GM18517 (cell line): ENCODE data around the gene ADD3.
A peak's percentile ranks its signal among the peaks of the same experiment; 100 is the strongest.
"Not testable (repeated sequence)": the region's sequence is repeated elsewhere in the genome, so short reads cannot be mapped to it uniquely, and the experiment has no call there.

ENCODE experiments used
- ATAC-seq: cut with Tn5 transposase; IDR thresholded peaks from one replicate; pipeline ENCODE4 v1.9.1; 2021; ENCODE audit warnings: mild to moderate bottlenecking, moderate library complexity; ENCODE audit not compliant: unreplicated experiment

The ADD3 gene

DNA sequence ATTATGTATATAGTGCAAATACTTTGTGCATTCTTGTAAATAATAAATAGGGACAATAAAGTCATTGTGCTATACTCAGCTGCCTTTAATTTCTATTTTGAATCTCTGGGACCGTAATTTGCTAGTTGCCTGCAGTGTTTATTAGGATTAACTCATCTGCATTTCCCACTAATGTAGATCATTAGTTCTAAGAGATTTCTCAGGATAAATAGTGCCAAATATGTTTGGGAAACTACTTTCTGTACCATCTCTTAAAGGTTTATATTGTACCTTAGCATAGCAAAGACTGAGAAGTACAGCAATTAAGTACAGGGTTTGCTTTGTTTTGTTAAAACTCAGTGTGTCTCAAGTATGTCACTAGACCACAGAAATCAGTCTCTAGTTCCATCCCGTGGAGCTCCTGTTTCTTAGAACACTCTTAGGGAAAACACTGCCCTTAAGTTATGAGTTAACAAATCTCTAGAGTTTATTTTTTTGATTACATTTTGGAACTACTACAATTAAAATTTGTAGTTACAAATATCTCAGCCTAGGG is 26.0 kb downstream of the ADD3 start:
- no peak for ATAC-seq

DNA sequence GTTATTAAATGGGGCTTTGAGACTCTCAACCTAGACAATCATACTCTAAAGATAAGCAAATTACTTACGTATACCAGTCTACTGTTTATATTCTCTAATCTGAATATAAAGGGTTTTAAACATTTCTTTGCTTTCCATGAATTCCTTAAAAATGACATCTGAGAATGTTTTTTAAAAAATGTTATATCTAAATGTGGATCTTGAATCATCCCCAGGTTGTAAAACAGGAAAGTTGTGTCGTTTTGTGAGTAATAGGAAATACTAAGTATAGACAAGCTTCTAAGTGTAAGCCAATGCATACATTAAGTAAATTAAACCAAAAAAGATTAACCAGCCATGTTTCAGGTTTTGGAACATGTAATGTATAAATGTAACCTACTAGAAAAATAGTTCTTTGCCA is 26.8 kb downstream of the ADD3 start:
- no peak for ATAC-seq

DNA sequence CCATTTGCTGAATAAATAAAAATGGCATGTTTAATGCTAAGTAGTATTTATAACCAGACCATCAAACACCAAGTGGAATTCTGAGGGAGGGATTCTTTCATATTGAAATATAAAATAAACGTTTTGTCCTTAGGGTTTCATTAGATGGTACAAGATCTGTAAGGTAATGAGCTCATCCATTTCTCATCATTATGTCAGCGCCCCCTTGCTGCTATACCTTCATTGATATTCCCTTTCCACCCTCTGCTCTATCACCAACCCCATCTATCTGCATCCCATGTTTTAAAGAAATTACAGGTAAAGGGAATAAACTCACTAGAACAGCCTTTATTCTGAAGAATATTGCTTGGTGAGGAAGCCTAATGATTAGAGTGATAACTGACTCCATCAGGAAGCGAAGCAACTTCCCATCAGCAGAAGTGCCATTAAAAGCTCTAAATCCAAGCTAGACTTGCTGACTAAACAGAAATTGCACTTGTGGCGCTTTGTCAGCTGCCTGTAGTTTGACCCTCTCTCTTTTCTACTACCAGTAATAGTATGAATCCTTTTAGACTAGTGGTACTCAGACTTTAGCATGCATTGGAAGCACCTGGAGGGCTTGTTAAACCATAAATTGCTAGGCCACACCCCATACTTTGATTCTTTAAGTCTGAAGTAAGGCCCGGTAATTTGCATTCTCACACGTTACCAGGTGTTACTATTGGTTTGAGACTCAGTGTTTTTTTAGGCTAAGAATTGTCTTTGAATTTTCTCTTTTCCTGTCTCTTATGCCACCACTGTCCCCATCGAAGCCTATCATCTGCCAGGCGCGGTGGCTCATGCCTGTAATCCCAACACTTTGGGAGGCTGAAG is 27.5 kb downstream of the ADD3 start:
- ATAC-seq, result no peak

- peak; percentile 76 for ATAC-seq
Observed at GRCh38 chr10:110036640-110037039, 28.9 kb downstream of the ADD3 start.

DNA sequence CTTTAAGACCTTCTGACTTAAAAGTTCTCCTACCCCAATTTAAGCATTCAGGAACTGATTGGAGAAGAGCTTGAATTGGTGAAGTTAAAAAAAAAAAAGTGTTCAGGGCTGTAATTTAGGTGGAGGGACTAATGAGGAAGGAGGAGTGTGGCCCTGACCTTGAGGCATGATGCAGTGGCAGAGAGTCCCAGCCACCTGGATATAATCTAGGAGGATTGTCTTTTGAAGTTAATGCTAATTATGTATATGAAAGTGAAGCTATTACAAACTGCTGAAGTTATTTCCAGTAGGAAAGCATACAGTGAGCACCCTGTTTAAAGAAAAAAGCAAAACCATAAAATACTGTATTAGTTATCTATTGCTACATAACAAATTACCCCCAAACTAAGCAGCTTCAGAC is 31.5 kb downstream of the ADD3 start:
- no peak for ATAC-seq

- ATAC-seq, result no peak
Observed at GRCh38 chr10:110040108-110040507, 32.3 kb downstream of the ADD3 start.

- no peak for ATAC-seq
Observed at GRCh38 chr10:110040767-110041478, 33.1 kb downstream of the ADD3 start.

DNA sequence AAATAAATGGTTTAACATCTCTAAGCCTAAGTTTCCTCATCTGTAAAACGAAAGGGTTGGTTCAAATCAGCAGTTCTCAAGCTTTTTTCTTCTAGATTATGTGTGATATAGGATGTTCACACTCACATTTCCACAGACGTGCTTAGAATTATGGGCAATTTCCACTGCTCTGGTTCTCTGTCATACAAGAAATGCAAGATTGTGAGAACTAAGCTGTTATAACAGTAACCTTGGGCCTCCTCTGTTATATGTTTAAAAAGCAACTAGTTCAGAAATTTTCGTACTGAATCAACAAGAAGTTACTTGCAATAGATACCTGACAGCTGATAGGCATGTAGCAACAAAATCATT is 33.7 kb downstream of the ADD3 start:
- no peak for ATAC-seq

GRCh38 chr10:110042181-110042580 is 34.4 kb downstream of the ADD3 start:
- ATAC-seq, result no peak

GRCh38 chr10:110042891-110043290 is 35.1 kb downstream of the ADD3 start:
- ATAC-seq, result no peak

DNA sequence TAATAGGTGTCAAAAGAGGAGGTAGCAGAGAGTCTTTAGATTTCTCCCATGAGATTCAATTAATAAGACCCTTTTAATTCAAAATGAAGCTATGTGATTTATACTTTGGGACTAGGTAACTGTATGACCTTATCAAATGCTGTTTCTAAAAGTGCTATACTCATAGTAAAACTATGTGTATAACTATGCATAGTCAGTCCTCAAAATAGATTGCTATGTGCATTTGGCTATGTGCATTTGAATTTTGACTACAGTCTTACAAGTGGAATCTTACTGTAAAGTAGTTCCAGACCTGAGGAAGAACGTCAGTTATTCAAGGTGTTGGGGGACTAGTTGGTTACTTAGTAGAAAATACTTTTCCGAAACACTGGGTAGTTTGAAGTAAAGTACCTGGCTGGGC is 36.9 kb downstream of the ADD3 start:
- ATAC-seq, result no peak

DNA sequence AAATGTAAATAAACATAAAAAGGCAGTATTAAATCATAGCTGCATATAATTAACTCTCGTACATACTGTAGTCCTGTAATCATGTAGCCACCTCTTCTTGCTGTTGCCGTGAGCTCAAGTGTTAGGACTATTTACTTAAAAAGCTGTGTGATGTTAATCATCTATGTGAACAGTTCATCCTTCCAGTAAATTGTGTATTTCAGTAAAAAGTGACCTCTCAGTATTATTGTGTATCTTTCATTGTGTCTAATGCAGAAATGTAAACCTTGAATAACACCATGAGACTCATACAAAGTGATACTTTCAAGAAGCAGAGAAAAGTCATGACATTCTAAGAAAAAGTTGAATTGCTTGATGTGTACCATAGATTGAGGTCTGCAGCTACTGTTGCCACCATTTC is 38.0 kb downstream of the ADD3 start:
- ATAC-seq, result no peak

GRCh38 chr10:110048145-110048544 is 40.4 kb downstream of the ADD3 start:
- ATAC-seq, result not testable (repeated sequence)

DNA sequence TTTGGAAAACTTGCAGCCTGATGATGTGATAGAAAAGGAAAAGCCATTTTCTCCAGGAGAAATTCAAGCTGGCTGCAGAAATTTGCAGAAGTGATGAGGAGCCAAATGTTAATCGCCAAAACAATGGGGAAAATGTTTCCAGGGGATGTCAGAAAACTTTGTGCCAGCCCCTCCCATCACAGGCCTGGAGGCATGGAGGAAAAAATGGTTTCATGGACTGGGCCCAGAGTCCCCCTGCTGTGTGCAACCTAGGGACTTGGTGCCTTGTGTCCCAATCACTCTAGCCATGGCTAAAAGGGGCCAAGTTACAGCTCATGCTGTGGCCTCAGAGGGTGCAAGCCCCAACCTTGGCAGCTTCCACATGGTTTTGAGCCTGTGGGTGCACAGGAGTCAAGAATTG is 41.0 kb downstream of the ADD3 start:
- ATAC-seq, result no peak

DNA sequence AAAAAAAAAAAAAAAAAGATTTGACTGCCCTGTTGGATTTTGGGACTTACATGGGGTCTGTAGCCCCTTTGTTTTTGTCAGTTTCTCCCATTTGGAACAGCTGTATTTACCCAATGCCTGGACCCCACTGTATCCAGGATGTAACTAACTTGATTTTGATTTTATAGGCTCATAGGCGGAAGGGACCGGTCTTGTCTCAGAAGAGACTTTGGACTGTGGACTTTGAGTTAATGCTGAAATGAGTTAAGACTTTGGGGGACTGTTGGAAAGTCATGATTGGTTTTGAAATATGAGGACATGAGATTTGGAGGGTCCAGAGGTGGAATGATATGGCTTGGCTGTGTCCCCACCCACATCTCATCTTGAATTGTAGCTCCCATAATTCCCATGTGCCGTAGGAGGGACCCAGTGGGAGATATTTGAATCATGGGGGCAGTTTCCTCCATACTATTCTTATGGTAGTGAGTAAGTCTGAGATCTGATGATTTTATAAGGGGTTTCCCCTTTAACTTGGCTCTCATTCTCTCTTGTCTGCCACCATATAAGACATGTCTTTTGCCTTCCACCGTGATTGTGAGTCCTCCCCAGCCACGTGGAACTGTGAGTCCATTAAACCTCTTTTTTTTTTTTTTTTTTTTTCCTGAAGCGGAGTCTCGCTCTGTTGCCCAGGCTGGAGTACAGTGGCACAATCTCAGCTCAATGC is 42.3 kb downstream of the ADD3 start:
- ATAC-seq, result not testable (repeated sequence)

- no peak for ATAC-seq
Observed at GRCh38 chr10:110051487-110051886, 43.7 kb downstream of the ADD3 start.

DNA sequence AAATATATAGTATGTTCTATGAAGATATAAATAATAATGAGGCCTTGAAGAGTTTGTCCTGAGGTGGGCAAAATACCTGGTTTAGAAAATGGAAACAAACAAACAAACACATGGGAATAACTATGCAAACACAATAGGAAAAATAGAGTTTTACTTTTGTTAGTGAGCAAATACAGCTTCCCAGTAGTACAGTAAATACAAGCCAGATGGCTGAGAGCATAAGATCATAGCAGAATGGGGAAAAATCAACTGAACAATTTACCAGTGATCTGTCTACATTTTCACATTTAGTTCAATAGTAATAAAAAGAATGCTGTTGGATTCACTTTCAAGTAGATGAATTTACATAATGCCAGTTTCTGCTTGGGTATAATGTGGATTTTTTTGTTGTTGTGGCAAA is 45.1 kb downstream of the ADD3 start:
- no peak for ATAC-seq

- no peak for ATAC-seq
Observed at GRCh38 chr10:110056822-110057221, 49.0 kb downstream of the ADD3 start.

DNA sequence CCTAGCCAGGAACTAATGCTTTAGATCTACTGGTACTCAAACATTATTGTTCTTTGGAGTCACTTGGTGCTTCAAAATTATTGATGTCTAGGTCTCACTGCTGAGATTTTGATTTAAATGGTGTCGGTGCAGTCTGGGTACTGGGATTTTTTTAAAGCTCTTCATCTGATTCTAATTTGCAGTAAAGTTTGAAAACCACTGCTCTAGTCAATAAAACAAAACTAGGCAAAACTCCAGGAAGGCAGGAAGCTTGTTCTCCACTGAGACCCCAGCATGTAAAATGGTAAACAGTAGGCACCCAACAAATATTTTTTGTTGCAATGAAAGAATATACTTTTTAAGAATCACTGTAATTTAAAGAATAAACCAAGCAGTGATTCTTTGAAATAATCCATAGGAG is 49.7 kb downstream of the ADD3 start:
- ATAC-seq, result no peak

DNA sequence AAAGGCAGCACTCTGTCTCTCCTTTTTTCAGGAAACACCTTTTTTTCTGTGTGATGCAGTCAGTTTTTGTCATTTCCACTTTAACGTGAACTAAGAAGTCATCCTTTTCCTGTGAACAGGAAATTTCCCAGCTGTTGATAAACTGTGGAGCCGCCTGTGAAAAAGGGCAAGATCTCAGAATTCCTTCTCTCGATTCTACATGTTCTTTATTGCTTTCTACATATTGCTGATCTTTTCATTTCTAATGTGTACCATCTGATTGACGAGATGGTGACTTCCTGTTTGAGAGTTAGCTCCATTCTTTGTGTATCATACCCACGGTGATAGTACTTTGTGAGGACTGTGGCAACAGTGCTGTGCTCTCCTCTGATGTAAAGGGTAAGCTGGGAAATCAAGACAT is 50.4 kb downstream of the ADD3 start:
- ATAC-seq, result peak; percentile 55

DNA sequence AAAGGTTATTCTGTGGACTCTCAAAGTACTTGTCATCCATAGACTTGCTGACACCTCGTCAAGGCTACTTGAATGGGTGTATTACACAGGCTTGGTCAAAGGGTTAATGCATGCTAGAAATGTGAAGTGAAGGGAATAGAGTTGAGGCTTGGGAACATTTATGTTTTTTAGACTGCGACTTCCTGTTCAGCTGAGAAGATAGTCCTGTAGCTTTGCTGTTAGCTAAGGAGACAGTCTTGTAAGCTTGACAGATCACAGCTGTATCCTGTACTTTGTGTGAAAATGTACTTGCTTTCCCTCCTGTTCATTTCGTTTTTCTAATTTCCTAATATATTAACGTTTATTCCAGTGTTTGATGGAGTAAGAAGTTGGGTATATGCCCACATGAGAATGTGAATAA is 52.1 kb downstream of the ADD3 start:
- no peak for ATAC-seq

DNA sequence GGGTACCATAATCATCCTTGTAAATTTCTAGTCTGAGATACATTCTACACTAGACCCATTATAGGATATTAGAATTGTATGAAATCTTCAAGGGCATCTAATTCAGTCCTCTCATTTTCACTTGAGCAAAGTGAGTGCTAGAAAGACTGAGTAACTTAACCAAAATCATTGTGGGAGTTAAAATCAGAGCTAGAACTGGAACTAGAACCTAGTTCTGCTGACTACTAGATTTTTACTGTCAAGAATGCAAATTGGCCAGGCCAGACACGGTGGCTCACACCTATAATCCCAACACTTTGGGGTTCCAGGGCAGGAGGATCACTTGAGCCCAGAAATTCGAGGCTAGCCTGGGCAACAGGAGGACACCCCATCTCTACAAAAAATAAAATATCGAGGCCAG is 53.9 kb downstream of the ADD3 start:
- ATAC-seq, result no peak
